Fibroblast of skin of scalp (primary cell): ENCODE results near the gene B3GALNT2. TPM values are rescaled to one million over a fixed set of nuclear protein-coding genes. Genes with fewer than 3 reads are reported as not detected.
"Not testable (repeated sequence)": the region's sequence is repeated elsewhere in the genome, so short reads cannot be mapped to it uniquely, and the experiment has no call there.

Experiments
- DNase-seq: peaks from one replicate; pipeline ENCODE4 v3.0.0-alpha.2; 2013
- polyA plus RNA-seq, 2 experiments: library from polyadenylated mRNA; unstranded; fragments of 120-200 nt; gene quantifications; one replicate each; pipeline ENCODE4 v1.2.1, GENCODE V29; 2013; ENCODE audit not compliant: insufficient read length in 2 of 2

The B3GALNT2 gene
- 17.0 TPM for polyA plus RNA-seq (2013, experiment 1 of 2; ENCODE audit: insufficient read length)
- polyA plus RNA-seq (2013, experiment 2 of 2; ENCODE audit: insufficient read length): 16.2 TPM

GRCh38 chr1:235504122-235504493 is at the start of gene B3GALNT2:
Gene B3GALNT2 (minus strand): TSS chr1:235504452. CDS start chr1:235504252, 200 bp downstream.
- DNase-seq: no peak

GRCh38 chr1:235553112-235553551 is 48.9 kb upstream of the B3GALNT2 start:
- no peak for DNase-seq

DNA sequence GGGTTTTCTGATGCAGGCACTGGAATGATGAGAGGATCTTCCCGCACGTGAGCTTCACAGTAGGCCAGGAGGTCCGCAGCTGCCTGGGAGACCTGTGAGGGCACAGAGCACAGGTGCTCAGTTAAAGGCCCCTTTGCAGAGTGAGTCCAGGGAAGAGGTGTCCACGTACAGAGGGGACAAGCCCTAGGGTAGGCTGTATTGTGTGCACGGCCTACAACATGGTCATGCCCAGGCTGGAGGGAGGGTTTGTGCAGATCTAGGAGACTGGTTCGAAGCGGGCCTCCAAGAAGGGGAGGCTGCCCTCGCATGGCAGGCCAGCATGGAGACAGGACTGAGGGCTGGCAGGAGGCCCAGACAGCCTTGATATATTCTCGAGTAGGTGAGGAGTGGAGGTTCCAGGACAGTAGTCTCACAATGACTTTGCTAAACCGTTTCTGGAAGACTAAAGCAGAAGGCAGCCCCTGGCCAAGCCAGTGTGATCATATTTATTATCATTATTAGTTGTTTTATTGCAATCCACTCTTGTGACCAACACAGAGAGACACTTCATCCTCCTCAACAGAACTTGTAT is 48.0 kb upstream of the B3GALNT2 start:
- DNase-seq: no peak

DNA sequence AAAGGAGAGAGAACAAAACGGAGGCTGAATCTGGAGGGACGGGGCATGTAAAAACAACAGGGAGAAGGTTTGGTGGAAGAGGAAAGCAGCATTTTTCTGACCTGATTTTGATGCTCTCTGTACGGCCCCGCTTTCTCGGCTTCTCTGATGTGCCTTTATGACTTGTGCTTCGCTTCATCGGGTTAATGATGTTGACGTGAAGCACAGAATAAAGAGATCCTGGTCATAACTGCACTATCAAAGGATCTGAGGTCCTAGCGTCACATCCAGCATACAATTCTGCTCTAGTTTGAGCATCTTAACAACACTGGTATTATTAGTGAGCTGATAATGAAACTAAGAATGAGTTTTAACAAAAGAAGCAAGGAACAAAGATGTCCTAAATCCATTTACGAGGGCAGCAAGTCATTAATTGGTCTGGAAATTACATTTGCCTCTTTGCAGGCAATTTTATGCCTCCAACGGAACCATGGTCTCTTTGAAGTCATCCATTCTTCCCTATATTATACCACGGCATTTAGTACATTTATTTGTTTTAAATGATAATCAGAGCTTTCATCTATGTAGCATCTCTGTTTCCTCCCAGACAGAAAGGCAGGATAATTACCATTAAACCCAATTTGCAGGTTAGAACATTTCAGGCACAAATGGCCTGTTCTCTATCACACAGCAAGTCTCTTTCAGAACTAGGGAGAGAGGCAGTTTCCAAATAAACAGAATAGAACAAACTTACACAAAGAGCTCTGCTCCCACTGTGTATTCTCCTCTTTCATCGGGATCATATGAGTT is 45.3 kb upstream of the B3GALNT2 start:
- DNase-seq: no peak

- DNase-seq: not testable (repeated sequence)
Observed at GRCh38 chr1:235546369-235547155, 42.3 kb upstream of the B3GALNT2 start.

GRCh38 chr1:235545292-235545930 is 41.2 kb upstream of the B3GALNT2 start:
- DNase-seq: no peak

DNA sequence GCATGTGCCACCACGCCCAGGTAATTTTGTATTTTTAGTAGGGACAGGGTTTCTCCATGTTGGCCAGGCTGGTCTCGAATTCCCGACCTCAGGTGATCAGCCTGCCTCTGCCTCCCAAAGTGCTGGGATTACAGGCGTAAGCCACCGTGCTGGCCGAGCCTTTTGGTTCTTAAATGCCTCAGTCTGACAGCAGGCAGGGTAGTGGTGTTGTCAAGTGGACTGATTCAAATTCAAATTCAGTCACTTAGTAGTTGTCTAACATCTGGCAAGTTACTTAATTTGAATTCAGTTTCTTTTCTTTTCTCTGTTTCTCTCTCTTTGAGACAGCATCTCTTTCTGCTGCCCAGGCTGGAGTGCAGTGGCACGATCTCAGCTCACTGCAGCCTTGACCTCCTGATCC is 38.6 kb upstream of the B3GALNT2 start:
- not testable (repeated sequence) for DNase-seq

GRCh38 chr1:235533476-235534168 is 29.4 kb upstream of the B3GALNT2 start:
- no peak for DNase-seq

- peak; percentile 88 for DNase-seq
Observed at GRCh38 chr1:235532360-235532759, 28.1 kb upstream of the B3GALNT2 start.

GRCh38 chr1:235527196-235527814 is 23.1 kb upstream of the B3GALNT2 start:
- DNase-seq: no peak

GRCh38 chr1:235525314-235525713 is 21.1 kb upstream of the B3GALNT2 start:
- no peak for DNase-seq

- no peak for DNase-seq
Observed at GRCh38 chr1:235516862-235517446, 12.7 kb upstream of the B3GALNT2 start.

DNA sequence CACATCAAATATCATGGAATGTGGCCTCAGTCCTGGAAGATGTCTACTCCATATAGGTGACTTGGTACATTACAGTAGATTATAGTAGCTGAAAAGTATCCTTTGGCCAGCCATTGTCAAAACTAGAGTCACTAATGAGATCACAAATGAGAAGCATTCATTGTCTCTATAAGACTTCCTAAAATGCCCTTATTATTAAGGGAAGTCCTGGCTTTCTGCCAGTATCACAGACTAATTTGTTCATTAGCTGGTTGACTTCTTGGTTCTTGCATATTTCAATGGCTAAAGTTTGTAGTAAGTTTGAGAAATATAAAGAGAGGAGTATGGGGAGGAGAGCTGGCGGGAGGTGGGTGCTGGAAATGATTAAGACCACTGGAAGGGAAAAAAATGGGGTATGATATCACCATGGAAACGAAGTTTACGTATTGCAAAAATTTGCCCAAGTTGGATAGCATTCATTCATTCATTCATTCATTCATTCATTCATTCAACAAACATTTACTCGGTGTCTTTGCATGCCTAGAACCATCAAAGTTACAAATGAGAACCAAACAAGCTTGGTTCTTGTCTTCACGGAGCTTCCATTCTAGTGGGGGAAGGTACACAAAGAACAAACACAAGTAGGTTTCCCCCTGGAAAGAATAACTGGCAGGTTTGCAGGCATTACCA is 11.7 kb upstream of the B3GALNT2 start:
- no peak for DNase-seq

- peak; percentile 75 for DNase-seq
Observed at GRCh38 chr1:235513495-235514366, 9.5 kb upstream of the B3GALNT2 start.

GRCh38 chr1:235511470-235512240 is 7.4 kb upstream of the B3GALNT2 start:
- DNase-seq: peak; percentile 62

- DNase-seq: no peak
Observed at GRCh38 chr1:235510823-235511222, 6.6 kb upstream of the B3GALNT2 start.

DNA sequence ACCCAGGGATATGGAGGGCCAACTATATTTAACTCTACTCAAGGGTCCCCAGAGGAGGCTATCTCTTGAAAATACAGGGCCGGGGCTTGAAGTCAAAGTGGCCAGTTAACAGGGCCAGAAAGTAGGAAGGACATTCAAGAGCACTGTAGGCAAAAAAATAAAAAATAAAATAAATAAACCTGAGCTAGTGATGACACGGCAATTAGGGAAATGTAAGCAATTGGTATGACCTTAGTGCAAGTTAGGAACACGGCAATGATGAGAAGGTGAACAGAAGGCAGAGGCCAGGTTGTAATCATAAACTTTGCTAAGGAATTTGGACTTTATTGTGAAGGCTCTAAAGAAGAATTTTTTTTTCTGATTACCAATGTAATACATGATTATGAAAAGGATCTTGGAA is 3.4 kb upstream of the B3GALNT2 start:
- DNase-seq: no peak

- DNase-seq: peak; percentile 99
Observed at GRCh38 chr1:235504494-235505222, 406 bp upstream of the B3GALNT2 start.
